ENCODE measurements around the gene TSEN54.
"Not testable (repeated sequence)": the region's sequence is repeated elsewhere in the genome, so short reads cannot be mapped to it uniquely, and the experiment has no call there.

The TSEN54 gene

GRCh38 chr17:75520413-75520812, 4.1 kb downstream of the TSEN54 start:
- DNase-seq, result not testable (repeated sequence)

- DNase-seq, result no peak
These were observed 5.0 kb downstream of the TSEN54 start for GRCh38 chr17:75521290-75521689.

- no peak for DNase-seq
These were observed 5.8 kb downstream of the TSEN54 start for GRCh38 chr17:75521951-75522727.

GRCh38 chr17:75523647-75524046, 7.3 kb downstream of the TSEN54 start:
- no peak for DNase-seq

- DNase-seq, result no peak
These were observed 8.1 kb downstream of the TSEN54 start for GRCh38 chr17:75524269-75524969.

- peak; percentile 87 for DNase-seq
These were observed 8.9 kb downstream of the TSEN54 start, which contains the start of gene LLGL2 for GRCh38 chr17:75524970-75525805. TSS of gene LLGL2 (plus strand) at chr17:75525697. CDS start at chr17:75543427, 17,730 bp downstream.

GRCh38 chr17:75525806-75526554, 9.7 kb downstream of the TSEN54 start:
- DNase-seq, result no peak

GRCh38 chr17:75526555-75527270, 10.4 kb downstream of the TSEN54 start:
- DNase-seq, result no peak

GRCh38 chr17:75530837-75531720, 14.8 kb downstream of the TSEN54 start:
- no peak for DNase-seq

GRCh38 chr17:75531721-75532072, 15.4 kb downstream of the TSEN54 start:
- no peak for DNase-seq

- DNase-seq, result no peak
These were observed 18.8 kb downstream of the TSEN54 start for GRCh38 chr17:75535119-75535537.

GRCh38 chr17:75535871-75536270, 19.5 kb downstream of the TSEN54 start:
- no peak for DNase-seq

GRCh38 chr17:75536366-75536765, 20.0 kb downstream of the TSEN54 start:
- no peak for DNase-seq

- DNase-seq, result no peak
These were observed 23.8 kb downstream of the TSEN54 start for GRCh38 chr17:75539967-75540729.

- no peak for DNase-seq
These were observed 24.7 kb downstream of the TSEN54 start for GRCh38 chr17:75540923-75541503.

GRCh38 chr17:75542229-75542628, 25.9 kb downstream of the TSEN54 start:
- no peak for DNase-seq

GRCh38 chr17:75542728-75543336, 26.5 kb downstream of the TSEN54 start:
- no peak for DNase-seq

GRCh38 chr17:75544250-75544649, 27.9 kb downstream of the TSEN54 start:
- no peak for DNase-seq

- DNase-seq, result no peak
These were observed 29.9 kb downstream of the TSEN54 start for GRCh38 chr17:75546181-75546580.

All from DMS153 (cell line).